ENCODE measurements around the gene HMCN1.

HMCN1 gene

GRCh38 chr1:186044079-186044685 is 310.0 kb downstream of the HMCN1 start:
- no peak for DNase-seq (ENCODE audit: low spot score)
- in situ Hi-C loops (cut with MboI; ENCODE audit: low sequenced_read_pairs, unreplicated experiment), result no loop called here
- TF ChIP-seq CTCF (IDR thresholded peaks at IDR 0.05; ENCODE audit: borderline replicate concordance, control extremely low read depth, extremely low read depth, insufficient read depth, missing control alignments), result no peak

DNA sequence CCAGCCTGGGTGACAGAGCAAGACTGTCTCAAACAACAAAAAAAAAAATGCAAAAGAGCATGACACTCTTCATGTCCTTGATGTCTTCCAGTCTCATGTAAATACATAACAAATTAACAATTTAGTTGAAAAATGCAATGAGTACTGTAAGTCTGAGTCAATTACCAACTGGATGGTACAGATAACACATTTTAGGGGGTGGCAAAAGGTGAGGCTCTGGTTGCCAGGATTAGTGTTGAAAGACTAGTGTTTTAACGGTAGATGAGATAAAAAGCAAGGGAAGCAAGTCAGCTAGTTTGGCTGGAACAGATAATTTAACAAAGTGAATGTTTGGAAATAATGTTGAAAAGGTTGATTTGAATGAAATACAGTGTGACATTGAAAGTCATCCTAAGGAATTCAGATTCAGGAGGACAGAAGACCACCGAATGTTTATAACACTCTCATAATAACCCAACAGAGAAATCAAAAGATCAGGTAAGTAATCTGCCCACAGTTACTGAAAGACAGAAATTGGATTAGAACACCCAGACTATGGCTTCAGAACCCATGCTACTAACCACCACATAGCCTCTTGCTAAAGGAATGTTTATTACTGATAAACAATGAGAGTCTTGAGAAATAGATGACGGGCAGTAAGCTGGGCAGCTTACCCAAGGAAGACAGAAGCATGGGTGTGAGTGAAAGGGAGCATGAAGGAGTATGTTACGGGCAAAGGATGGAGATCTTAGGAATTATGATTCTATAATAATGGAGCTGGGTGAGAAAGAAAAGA is 312.4 kb downstream of the HMCN1 start:
- no peak for TF ChIP-seq CTCF (IDR thresholded peaks at IDR 0.05; ENCODE audit: borderline replicate concordance, control extremely low read depth, extremely low read depth, insufficient read depth, missing control alignments)
- no peak for DNase-seq (ENCODE audit: low spot score)
- in situ Hi-C loops (cut with MboI; ENCODE audit: low sequenced_read_pairs, unreplicated experiment), result no loop called here

- DNase-seq (ENCODE audit: low spot score), result no peak
- TF ChIP-seq CTCF (IDR thresholded peaks at IDR 0.05; ENCODE audit: borderline replicate concordance, control extremely low read depth, extremely low read depth, insufficient read depth, missing control alignments), result no peak
- in situ Hi-C loops (cut with MboI; ENCODE audit: low sequenced_read_pairs, unreplicated experiment), result no loop called here
These were observed 316.2 kb downstream of the HMCN1 start for GRCh38 chr1:186050360-186050759.

GRCh38 chr1:186054003-186054402 is 319.8 kb downstream of the HMCN1 start:
- in situ Hi-C loops (cut with MboI; ENCODE audit: low sequenced_read_pairs, unreplicated experiment), result no loop called here
- no peak for DNase-seq (ENCODE audit: low spot score)
- no peak for TF ChIP-seq CTCF (IDR thresholded peaks at IDR 0.05; ENCODE audit: borderline replicate concordance, control extremely low read depth, extremely low read depth, insufficient read depth, missing control alignments)

- DNase-seq (ENCODE audit: low spot score), result no peak
- no peak for TF ChIP-seq CTCF (IDR thresholded peaks at IDR 0.05; ENCODE audit: borderline replicate concordance, control extremely low read depth, extremely low read depth, insufficient read depth, missing control alignments)
- in situ Hi-C loops (cut with MboI; ENCODE audit: low sequenced_read_pairs, unreplicated experiment), result no loop called here
These were observed 320.7 kb downstream of the HMCN1 start for GRCh38 chr1:186054932-186055331.

- in situ Hi-C loops (cut with MboI; ENCODE audit: low sequenced_read_pairs, unreplicated experiment), result no loop called here
- no peak for DNase-seq (ENCODE audit: low spot score)
- no peak for TF ChIP-seq CTCF (IDR thresholded peaks at IDR 0.05; ENCODE audit: borderline replicate concordance, control extremely low read depth, extremely low read depth, insufficient read depth, missing control alignments)
These were observed 321.7 kb downstream of the HMCN1 start for GRCh38 chr1:186055846-186056245.
